OCI-LY3 (cell line): ENCODE results near the gene G3BP1.

Source experiments
- CTCF ChIP-seq: fragments of 200-600, 300-600 bp; sonication (generic); IDR thresholded peaks from 2 replicates; pipeline ENCODE4 v1.5.1; 2014; ENCODE audit warnings: antibody characterized with exemption, low read length, low read depth
- EZH2phosphoT487 ChIP-seq: fragments of 200-600 bp; shearing (Covaris generic); IDR thresholded peaks from 2 replicates; pipeline ENCODE4 v1.6.1; 2018; ENCODE audit warnings: antibody characterized with exemption, mixed run types, low read depth

DNA sequence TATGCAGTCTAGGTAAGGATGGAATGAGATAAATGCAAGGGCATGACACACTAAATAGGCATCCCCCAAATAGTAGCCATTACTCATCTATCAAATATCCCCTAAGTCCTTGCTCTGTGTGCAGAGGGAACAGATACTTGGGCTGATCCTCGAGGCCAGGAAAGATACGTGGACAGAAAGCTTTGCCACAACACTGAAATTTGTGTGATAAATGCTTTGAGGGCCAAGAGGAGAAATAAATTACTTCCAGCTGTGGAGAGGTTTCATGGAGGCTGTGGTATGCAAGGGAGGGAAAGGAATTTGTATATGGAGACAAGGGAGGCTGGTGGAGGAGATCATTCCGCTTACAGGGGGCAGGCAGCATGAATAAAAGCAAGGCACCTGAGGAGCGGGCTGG, 31.8 kb upstream of the G3BP1 start:
- TF ChIP-seq CTCF: no peak
- TF ChIP-seq EZH2phosphoT487: no peak
